ENCODE results near the gene WDR70.

GRCh38 chr5:37494756-37495155 is 115.6 kb downstream of the WDR70 start:
- no peak for TF ChIP-seq EZH2phosphoT487 (conservative IDR thresholded peaks at IDR 0.05; ENCODE audit: low read length)
- TF ChIP-seq CTCF (IDR thresholded peaks at IDR 0.05; ENCODE audit: insufficient read depth, low read length, poor library complexity, severe bottlenecking), result no peak
